ENCODE results near the gene LIMS2. TPM values are rescaled to one million over a fixed set of nuclear protein-coding genes. Genes with fewer than 3 reads are reported as not detected.

The LIMS2 gene
- total RNA-seq, 4 donors from 2014 or later, result 86.1 to 111 (median 98.1) TPM

DNA sequence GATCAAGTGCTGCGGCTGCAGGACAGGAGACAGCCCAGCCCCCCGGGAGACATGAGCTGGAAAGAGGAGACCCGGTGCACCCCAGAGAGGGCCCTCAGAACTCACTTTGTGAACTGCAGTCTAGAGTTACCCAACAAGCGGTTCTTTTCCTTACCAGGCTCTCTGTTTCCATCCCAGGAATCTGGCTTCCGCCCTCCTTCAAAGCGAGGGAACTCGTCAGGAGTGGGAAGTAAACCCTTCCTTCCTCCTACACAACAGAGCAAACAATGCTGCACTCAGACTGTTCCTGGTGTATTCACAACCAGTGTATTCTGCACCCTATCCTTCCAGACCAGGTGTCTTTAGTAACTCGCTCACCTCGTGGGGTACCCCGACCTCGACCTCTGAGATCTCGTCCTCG is 34.0 kb upstream of the LIMS2 start:
- H3K9me3 ChIP-seq, result no peaks in the 10 kb centered on the region
- H3K27ac ChIP-seq, result no peak overlapping the region
- no peaks in the 10 kb centered on the region for H3K27me3 ChIP-seq
- H3K4me3 ChIP-seq, result no peak overlapping the region
- TF ChIP-seq EP300 (IDR thresholded peaks at IDR 0.05), result no peak
- TF ChIP-seq, protein P1, sequence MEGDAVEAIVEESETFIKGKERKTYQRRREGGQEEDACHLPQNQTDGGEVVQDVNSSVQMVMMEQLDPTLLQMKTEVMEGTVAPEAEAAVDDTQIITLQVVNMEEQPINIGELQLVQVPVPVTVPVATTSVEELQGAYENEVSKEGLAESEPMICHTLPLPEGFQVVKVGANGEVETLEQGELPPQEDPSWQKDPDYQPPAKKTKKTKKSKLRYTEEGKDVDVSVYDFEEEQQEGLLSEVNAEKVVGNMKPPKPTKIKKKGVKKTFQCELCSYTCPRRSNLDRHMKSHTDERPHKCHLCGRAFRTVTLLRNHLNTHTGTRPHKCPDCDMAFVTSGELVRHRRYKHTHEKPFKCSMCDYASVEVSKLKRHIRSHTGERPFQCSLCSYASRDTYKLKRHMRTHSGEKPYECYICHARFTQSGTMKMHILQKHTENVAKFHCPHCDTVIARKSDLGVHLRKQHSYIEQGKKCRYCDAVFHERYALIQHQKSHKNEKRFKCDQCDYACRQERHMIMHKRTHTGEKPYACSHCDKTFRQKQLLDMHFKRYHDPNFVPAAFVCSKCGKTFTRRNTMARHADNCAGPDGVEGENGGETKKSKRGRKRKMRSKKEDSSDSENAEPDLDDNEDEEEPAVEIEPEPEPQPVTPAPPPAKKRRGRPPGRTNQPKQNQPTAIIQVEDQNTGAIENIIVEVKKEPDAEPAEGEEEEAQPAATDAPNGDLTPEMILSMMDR (IDR thresholded peaks at IDR 0.05), result no peak
- DNase-seq (ENCODE audit: low spot score in 2 of 2), result no peak
- WGBS, 2 donors, result 86 to 87% methylated on average over 13 of the region's 13 CpGs
- peaks cover 0 to 26% (median 6%) of the 10 kb centered on the region in 4 donors for H3K4me1 ChIP-seq
- peaks cover 0 to 87% (median 3%) of the 10 kb centered on the region in 3 donors for H3K36me3 ChIP-seq

DNA sequence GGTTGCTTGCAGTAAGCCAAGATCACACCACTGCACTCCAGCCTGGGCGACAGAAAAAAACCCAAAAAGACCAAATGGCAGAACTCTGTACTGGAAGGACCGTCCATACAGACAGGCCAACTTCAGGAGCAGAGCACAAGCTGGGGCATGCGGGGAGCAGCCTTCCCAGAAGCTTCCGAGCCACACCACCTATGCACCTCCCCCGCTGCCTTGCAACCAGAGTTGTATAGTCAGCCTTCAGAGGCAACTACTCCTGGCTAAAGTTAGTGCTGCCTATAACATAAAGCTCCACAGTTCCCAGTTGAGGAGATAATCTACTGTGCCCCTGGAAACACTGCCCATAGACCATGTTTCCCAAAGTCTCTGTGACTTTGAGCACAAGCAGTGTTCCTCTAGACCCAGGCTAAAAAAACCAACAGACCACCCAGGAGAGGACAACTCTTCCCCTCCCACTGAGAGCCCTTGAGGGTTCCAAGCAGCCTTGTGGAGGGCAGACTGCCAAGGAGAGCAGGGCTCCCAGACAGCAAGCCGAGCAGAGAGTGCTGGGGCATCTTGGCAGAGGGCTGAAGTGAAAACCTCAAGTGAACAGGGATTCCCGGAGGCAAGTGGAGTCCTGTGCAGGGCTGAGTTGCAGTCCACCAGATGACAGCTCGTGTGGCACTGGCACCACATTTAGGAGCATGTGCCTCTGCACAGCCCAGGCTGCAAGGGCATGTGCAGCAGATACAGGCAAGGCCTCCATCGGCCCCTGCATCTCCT is 32.7 kb upstream of the LIMS2 start:
- Histone ChIP-seq H3K27ac (no peak overlapping the region), H3K4me1 (peaks cover 0 to 39% (median 17%) of the 10 kb centered on the region in 4 donors), H3K36me3 (peaks cover 0 to 78% (median 3%) of the 10 kb centered on the region in 3 donors), H3K4me3 (no peak overlapping the region), H3K9me3 (no peaks in the 10 kb centered on the region), H3K27me3 (no peaks in the 10 kb centered on the region)
- DNase-seq (ENCODE audit: low spot score in 2 of 2), result no peak
- TF ChIP-seq POLR2A (IDR thresholded peaks at IDR 0.05), result no peak
- no peak for TF ChIP-seq EP300 (IDR thresholded peaks at IDR 0.05)
- TF ChIP-seq, protein P1 (IDR thresholded peaks at IDR 0.05), result no peak
- 74 to 75% methylated on average over 9 of the region's 9 CpGs for WGBS, 2 donors

DNA sequence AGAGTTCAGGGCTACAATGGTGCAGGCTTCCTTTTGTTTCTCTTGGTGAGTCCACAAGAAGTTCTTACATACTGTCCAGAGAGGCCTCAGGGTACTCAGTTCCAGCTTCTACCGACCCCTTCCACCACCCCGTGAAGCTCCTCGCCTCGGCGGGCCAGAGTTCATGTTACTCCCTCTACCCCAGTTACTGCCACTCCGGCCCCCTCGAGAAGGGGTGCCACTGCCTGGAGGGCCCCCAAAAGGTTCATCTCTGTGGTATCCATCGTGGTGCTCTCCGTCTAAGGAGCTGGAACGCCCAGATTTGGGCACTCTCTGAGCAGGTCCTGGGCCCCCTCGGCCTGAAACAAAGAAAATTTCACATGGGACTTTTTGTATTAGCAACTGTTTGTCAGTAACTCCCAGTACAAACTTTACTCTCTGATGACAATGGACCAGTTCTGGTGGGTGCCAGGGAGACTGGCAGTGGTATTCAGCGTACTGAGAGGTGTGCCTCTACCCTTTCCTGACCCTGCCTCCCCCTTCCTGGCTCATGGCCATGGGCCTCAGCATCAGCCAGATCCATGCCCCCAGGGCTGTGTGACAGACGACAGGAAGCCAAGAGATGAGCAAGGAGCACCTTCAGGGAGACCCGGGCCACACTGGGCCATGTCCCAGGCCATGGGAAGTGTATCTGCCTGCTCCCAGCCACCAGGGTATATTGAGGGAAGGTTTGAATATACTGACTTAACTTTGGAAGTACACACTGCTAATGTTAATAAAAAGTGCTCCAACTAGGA is 31.1 kb upstream of the LIMS2 start:
- 80 to 87% methylated on average over 14 of the region's 14 CpGs for WGBS, 2 donors
- H3K27ac ChIP-seq, result peak overlapping the region in 1 of 4 donors; percentile 18
- no peaks in the 10 kb centered on the region for H3K27me3 ChIP-seq
- H3K4me1 ChIP-seq, result peaks cover 0 to 49% (median 26%) of the 10 kb centered on the region in 4 donors
- H3K36me3 ChIP-seq, result peaks cover 0 to 68% (median 3%) of the 10 kb centered on the region in 3 donors
- TF ChIP-seq, protein P1 (IDR thresholded peaks at IDR 0.05), result no peak
- no peak overlapping the region for H3K4me3 ChIP-seq
- H3K9me3 ChIP-seq, result no peaks in the 10 kb centered on the region
- no peak for DNase-seq (ENCODE audit: low spot score in 2 of 2)

DNA sequence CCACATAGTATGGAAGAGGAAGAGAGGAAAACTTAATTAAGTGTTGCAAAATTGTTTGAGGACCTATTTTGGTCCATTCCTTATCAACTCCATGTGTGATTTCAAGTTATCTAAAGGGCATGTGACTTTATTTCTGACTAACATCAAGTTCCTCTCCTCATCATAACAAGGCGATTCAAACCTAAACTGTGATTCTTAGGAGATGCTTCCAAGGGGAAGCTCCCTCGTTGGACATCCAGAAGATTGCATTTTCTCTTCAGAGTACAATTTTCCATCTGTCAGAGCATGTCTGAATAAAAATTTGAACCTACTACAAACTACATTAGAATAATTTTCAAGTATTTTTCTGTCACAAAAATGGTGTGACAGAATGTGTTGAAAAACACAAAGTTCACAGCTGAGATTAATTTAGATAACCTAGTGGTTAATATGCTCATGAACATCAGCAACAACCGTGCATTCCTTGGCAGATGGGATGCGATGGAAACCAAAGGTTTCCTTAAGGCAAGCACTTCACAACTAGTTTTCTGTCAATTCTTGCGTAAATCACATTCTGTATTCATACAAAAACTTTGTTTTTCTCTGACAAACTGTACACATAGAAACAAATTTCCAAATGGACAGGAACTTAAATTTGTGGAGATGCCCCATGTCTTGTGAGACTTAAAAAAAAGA is 30.2 kb upstream of the LIMS2 start:
- H3K27ac ChIP-seq, result peak overlapping the region in 1 of 4 donors; percentile 18
- no peak for DNase-seq (ENCODE audit: low spot score in 2 of 2)
- no peak for TF ChIP-seq POLR2A (IDR thresholded peaks at IDR 0.05)
- no peak for TF ChIP-seq EP300 (IDR thresholded peaks at IDR 0.05)
- TF ChIP-seq, protein P1 (IDR thresholded peaks at IDR 0.05), result no peak

More for the DNA sequence above, 30.2 kb upstream of the LIMS2 start:
- H3K4me3 ChIP-seq, result no peak overlapping the region
- peaks cover 0 to 61% (median 3%) of the 10 kb centered on the region in 3 donors for H3K36me3 ChIP-seq
- H3K27me3 ChIP-seq, result no peaks in the 10 kb centered on the region
- H3K4me1 ChIP-seq, result peaks cover 0 to 55% (median 29%) of the 10 kb centered on the region in 4 donors
- no peaks in the 10 kb centered on the region for H3K9me3 ChIP-seq
- WGBS, 2 donors, result 71 to 80% methylated on average over 5 of the region's 5 CpGs

Measured in tibial nerve (tissue), 4 donors.